GM20000 (cell line): ENCODE measurements around the gene RMI1.
A peak's percentile ranks its signal among the peaks of the same experiment; 100 is the strongest.

Experiments
- DNase-seq: peaks from one replicate; pipeline ENCODE4 v3.0.0; 2012; ENCODE audit warnings: low spot score
- TF ChIP-seq, protein P1 (sequence below): IDR thresholded peaks from 2 replicates; pipeline ENCODE4 v1.5.1; 2012; ENCODE audit warnings: mild to moderate bottlenecking, control low read depth; ENCODE audit errors: extremely low read depth, missing control alignments

RMI1 gene

GRCh38 chr9:83969602-83970001, 11.0 kb upstream of the RMI1 start:
- no peak for DNase-seq
- TF ChIP-seq, protein P1, sequence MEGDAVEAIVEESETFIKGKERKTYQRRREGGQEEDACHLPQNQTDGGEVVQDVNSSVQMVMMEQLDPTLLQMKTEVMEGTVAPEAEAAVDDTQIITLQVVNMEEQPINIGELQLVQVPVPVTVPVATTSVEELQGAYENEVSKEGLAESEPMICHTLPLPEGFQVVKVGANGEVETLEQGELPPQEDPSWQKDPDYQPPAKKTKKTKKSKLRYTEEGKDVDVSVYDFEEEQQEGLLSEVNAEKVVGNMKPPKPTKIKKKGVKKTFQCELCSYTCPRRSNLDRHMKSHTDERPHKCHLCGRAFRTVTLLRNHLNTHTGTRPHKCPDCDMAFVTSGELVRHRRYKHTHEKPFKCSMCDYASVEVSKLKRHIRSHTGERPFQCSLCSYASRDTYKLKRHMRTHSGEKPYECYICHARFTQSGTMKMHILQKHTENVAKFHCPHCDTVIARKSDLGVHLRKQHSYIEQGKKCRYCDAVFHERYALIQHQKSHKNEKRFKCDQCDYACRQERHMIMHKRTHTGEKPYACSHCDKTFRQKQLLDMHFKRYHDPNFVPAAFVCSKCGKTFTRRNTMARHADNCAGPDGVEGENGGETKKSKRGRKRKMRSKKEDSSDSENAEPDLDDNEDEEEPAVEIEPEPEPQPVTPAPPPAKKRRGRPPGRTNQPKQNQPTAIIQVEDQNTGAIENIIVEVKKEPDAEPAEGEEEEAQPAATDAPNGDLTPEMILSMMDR = no peak

- TF ChIP-seq, protein P1 = no peak
- no peak for DNase-seq
Observed at GRCh38 chr9:83971485-83971884, 9.1 kb upstream of the RMI1 start.

- TF ChIP-seq, protein P1 = no peak
- no peak for DNase-seq
Observed at GRCh38 chr9:83972286-83972685, 8.3 kb upstream of the RMI1 start.

DNA sequence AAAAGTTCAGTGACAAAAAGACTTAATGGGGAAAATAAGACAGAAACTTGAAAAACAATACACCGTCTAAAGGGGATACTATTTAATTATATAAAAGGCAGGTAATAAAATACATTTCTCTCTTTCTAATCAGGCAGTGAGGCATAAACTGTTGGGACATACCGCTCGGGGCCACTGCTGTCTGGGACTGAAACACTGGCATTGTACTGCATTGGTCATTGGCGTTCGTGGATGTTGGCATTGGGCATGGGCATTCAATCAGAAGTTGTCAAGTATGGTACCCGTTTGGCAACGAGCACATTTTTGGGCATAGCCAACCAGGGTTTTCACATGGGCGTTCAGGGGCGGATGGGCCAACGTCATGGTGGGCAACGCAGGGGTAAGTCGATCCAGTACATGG, 5.3 kb upstream of the RMI1 start:
- no peak for DNase-seq
- TF ChIP-seq, protein P1 = no peak

GRCh38 chr9:83976372-83976771, 4.2 kb upstream of the RMI1 start:
- TF ChIP-seq, protein P1 = no peak
- DNase-seq = no peak

GRCh38 chr9:83977196-83977595, 3.4 kb upstream of the RMI1 start:
- TF ChIP-seq, protein P1 = no peak
- no peak for DNase-seq

- TF ChIP-seq, protein P1 = no peak
- peak; percentile 71 for DNase-seq
Observed at GRCh38 chr9:83978992-83979811, 1.4 kb upstream of the RMI1 start.
